ENCODE data around the gene FAM174B. TPM values are rescaled to one million over a fixed set of nuclear protein-coding genes. Genes with fewer than 3 reads are reported as not detected.

The FAM174B gene
- total RNA-seq, 1 experiment from 2014 or later: 3.5 TPM

GRCh38 chr15:92578096-92578835, 77.3 kb downstream of the FAM174B start:
- intact Hi-C loops (cut with micrococcal nuclease): no loop called here
- ChIA-PET POLR2A (no interaction called here), CTCF (no interaction called here)
- no TSS peak for BruUV-seq (replicated peaks)
- Mint-ChIP-seq H3K27me3 (ENCODE audit: insufficient read depth, unreplicated experiment) (peaks cover 69% of the 10 kb centered on the region), H3K36me3 (ENCODE audit: insufficient read depth, unreplicated experiment) (no peaks in the 10 kb centered on the region), H3K4me1 (ENCODE audit: insufficient read depth, unreplicated experiment) (no peaks in the 10 kb centered on the region), H3K4me3 (ENCODE audit: unreplicated experiment) (no peak overlapping the region), H3K9me3 (ENCODE audit: unreplicated experiment) (no peaks in the 10 kb centered on the region), H3K27ac (ENCODE audit: low read depth, unreplicated experiment) (no peak overlapping the region)
- no peak for DNase-seq (ENCODE audit: unreplicated experiment)
- TF ChIP-seq, protein P1, sequence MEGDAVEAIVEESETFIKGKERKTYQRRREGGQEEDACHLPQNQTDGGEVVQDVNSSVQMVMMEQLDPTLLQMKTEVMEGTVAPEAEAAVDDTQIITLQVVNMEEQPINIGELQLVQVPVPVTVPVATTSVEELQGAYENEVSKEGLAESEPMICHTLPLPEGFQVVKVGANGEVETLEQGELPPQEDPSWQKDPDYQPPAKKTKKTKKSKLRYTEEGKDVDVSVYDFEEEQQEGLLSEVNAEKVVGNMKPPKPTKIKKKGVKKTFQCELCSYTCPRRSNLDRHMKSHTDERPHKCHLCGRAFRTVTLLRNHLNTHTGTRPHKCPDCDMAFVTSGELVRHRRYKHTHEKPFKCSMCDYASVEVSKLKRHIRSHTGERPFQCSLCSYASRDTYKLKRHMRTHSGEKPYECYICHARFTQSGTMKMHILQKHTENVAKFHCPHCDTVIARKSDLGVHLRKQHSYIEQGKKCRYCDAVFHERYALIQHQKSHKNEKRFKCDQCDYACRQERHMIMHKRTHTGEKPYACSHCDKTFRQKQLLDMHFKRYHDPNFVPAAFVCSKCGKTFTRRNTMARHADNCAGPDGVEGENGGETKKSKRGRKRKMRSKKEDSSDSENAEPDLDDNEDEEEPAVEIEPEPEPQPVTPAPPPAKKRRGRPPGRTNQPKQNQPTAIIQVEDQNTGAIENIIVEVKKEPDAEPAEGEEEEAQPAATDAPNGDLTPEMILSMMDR (IDR thresholded peaks at IDR 0.05; ENCODE audit: unreplicated experiment): no peak

DNA sequence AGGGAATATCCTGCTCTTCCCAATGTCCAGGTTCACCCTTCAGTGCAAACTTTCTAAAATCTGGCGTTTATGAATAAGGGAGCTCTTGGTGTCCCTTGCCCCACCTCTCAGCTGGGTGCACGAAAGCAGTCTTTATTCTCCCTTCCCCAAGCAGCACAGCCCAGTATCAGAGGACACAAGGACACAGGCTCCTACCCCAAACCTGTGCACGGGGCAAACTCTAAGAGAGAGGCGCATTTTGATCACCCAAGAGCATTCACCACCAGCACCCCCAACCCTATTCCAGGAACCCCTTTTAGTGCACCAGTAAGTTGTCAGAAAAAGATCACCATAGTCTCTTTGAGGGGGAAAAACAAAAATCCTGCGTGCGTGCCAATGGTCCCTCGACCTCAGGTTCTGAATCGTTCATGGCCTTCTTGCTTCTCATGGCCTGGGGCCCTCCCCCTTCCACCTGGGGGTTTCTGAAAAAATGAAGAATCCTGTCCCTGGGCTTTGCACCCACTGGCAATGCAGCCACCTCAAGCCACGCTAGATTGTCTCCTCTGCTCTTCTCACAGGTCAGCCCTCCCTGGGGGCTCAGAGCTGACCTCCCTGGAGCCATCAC, 78.9 kb downstream of the FAM174B start:
- intact Hi-C loops (cut with micrococcal nuclease): no loop called here
- no peak for DNase-seq (ENCODE audit: unreplicated experiment)
- POLR2A ChIA-PET: no interaction called here
- no peak overlapping the region for H3K4me3 Mint-ChIP-seq (ENCODE audit: unreplicated experiment)
- H3K4me1 Mint-ChIP-seq (ENCODE audit: insufficient read depth, unreplicated experiment): no peaks in the 10 kb centered on the region
- no peak overlapping the region for H3K27ac Mint-ChIP-seq (ENCODE audit: low read depth, unreplicated experiment)
- H3K27me3 Mint-ChIP-seq (ENCODE audit: insufficient read depth, unreplicated experiment): peaks cover 78% of the 10 kb centered on the region
- TF ChIP-seq, protein P1 (IDR thresholded peaks at IDR 0.05; ENCODE audit: unreplicated experiment): no peak
- H3K36me3 Mint-ChIP-seq (ENCODE audit: insufficient read depth, unreplicated experiment): no peaks in the 10 kb centered on the region
- CTCF ChIA-PET: interaction anchor here (0.7 kb wide), 1 partner anchor 212 kb away, joined by 3 read pairs; no protein-coding TSS in a partner anchor
- H3K9me3 Mint-ChIP-seq (ENCODE audit: unreplicated experiment): no peaks in the 10 kb centered on the region
- no TSS peak for BruUV-seq (replicated peaks)

DNA sequence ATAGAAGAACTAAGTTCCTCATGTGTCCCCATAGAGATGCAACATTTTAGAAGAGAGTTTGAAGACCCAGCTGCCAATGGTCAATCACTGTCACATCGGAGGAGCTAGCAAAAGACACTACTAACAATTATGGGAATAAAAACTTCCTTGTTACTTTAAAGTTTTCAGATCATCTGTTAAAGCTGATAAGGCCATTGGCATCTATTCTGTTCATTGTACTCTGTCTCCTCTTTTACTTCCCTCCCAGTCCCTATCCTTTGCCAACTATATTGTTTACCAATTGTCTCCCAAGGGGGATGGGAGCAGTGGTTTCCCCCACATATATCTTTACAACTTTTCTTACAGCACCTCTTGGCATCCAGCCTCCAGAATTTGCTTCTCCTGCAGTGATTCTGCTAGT, 81.0 kb downstream of the FAM174B start:
- Mint-ChIP-seq H3K4me1 (ENCODE audit: insufficient read depth, unreplicated experiment) (no peaks in the 10 kb centered on the region), H3K27me3 (ENCODE audit: insufficient read depth, unreplicated experiment) (peaks cover 80% of the 10 kb centered on the region), H3K4me3 (ENCODE audit: unreplicated experiment) (no peak overlapping the region), H3K27ac (ENCODE audit: low read depth, unreplicated experiment) (no peak overlapping the region), H3K9me3 (ENCODE audit: unreplicated experiment) (no peaks in the 10 kb centered on the region), H3K36me3 (ENCODE audit: insufficient read depth, unreplicated experiment) (no peaks in the 10 kb centered on the region)
- TF ChIP-seq, protein P1 (IDR thresholded peaks at IDR 0.05; ENCODE audit: unreplicated experiment): no peak
- BruUV-seq (replicated peaks): no TSS peak
- ChIA-PET CTCF (no interaction called here), POLR2A (interaction anchor here (0.6 kb wide), 1 partner anchor 74 kb away, joined by 3 read pairs; no protein-coding TSS in a partner anchor)
- intact Hi-C loops (cut with micrococcal nuclease): no loop called here
- no peak for DNase-seq (ENCODE audit: unreplicated experiment)

DNA sequence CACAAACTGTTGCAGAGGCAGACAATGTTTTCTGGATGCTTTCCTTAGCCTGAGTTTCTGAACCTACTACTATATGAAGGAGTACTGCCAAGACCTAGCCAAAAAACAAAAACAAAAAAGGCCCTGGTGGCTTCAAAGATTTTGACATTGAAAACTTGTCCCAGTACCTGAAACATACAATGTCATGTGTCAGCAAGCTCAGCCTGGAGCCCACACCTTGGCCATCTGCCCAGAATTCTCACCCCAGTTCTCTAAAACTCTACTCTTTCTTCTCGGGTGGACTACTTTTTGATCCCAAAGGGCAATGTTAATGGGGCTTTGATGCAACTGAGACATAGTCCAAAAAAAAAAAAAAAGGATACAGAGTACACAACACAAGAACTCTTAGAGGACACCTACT, 81.4 kb downstream of the FAM174B start:
- no peaks in the 10 kb centered on the region for H3K4me1 Mint-ChIP-seq (ENCODE audit: insufficient read depth, unreplicated experiment)
- POLR2A ChIA-PET: interaction anchor here (0.6 kb wide), 1 partner anchor 74 kb away, joined by 3 read pairs; no protein-coding TSS in a partner anchor
- CTCF ChIA-PET: interaction anchor here (0.6 to 0.7 kb wide), 2 partner anchors 61 to 90 kb away, joined by 3 to 10 read pairs; no protein-coding TSS in a partner anchor
- intact Hi-C loops (cut with micrococcal nuclease): no loop called here
- peaks cover 78% of the 10 kb centered on the region for H3K27me3 Mint-ChIP-seq (ENCODE audit: insufficient read depth, unreplicated experiment)
- no peak overlapping the region for H3K27ac Mint-ChIP-seq (ENCODE audit: low read depth, unreplicated experiment)
- TF ChIP-seq, protein P1 (IDR thresholded peaks at IDR 0.05; ENCODE audit: unreplicated experiment): no peak
- no peaks in the 10 kb centered on the region for H3K36me3 Mint-ChIP-seq (ENCODE audit: insufficient read depth, unreplicated experiment)
- no peak for DNase-seq (ENCODE audit: unreplicated experiment)
- H3K9me3 Mint-ChIP-seq (ENCODE audit: unreplicated experiment): no peaks in the 10 kb centered on the region
- H3K4me3 Mint-ChIP-seq (ENCODE audit: unreplicated experiment): no peak overlapping the region
- no TSS peak for BruUV-seq (replicated peaks)

Measured in MCF 10A (cell line).